ENCODE data around the gene TOMM20. TPM values are rescaled to one million over a fixed set of nuclear protein-coding genes. Genes with fewer than 3 reads are reported as not detected.
A peak's percentile ranks its signal among the peaks of the same experiment; 100 is the strongest.
"Not testable (repeated sequence)": the region's sequence is repeated elsewhere in the genome, so short reads cannot be mapped to it uniquely, and the experiment has no call there.

TOMM20 gene
- 177 TPM for polyA plus RNA-seq (2013, experiment 1 of 4)
- 189 TPM for polyA plus RNA-seq (2013, experiment 2 of 4)
- 170 TPM for polyA plus RNA-seq (2013, experiment 3 of 4)
- 183 TPM for polyA plus RNA-seq (2013, experiment 4 of 4)

DNA sequence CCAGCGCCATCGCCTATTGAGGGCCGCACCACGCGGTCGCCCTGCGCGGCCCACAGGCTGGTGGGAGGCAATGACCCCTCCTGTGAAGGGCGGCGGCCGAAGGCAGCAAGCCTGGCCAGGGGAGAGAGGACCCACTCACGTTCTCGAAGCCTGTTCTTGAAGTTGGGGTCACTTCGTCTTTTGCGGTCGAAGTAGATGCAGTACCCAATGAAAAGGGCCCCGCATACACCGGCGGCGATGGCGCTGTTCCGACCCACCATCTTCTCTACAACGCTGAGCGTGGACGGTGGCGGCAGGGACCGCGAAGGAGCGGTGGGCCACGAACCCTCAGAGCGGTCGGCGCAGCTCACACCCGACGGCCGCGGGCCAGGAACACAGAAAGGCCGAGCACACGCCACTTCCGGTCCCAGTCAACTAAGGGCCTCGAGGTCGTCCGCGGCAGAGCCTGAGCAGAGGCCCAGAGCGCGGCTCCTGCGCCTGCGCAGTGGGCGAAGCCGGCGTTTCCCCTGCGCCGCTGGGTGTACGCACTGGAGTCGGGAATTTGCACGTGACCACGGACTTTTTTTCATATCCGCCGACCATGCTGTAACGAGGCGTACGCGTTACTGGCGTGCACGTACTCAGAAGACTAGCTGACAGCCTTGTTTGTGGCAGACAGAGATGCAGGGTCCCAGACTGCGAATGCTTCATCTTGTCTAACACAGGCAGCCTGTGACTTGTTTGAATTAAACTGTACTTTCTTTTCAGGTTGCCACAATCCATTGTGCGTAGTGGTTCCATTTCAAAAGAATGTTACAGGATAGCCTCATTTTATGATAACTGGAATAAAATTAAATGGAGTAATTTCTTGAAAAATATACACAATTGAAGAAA is at the start of gene TOMM20:
Gene TOMM20 (minus strand): TSS at position 382 of the 873 bp plus-strand sequence. CDS start 122 bp downstream, at position 260.
- WGBS, 2 experiments, result 2% methylated on average over 67 of the region's 67 CpGs
- no peaks in the 10 kb centered on the region for H3K27me3 ChIP-seq (ENCODE audit: control insufficient read depth, insufficient read depth, low read length, poor library complexity, severe bottlenecking)
- no peaks in the 10 kb centered on the region for H3K9me3 ChIP-seq (ENCODE audit: control insufficient read depth, low read length)
- peak within 1 kb of the TSS; percentile 100 for H3K4me3 ChIP-seq (ENCODE audit: insufficient read depth, low read depth, low read length)
- no peaks in the 10 kb centered on the region for H3K4me1 ChIP-seq (ENCODE audit: control insufficient read depth, insufficient read depth, low read length)
- peak within 1 kb of the TSS; percentile 95 for H3K27ac ChIP-seq (ENCODE audit: insufficient read depth, low read depth, low read length, poor library complexity, severe bottlenecking)
- H3K36me3 ChIP-seq (ENCODE audit: control insufficient read depth, insufficient read depth, low read length), result peaks cover 4% of the 10 kb centered on the region

DNA sequence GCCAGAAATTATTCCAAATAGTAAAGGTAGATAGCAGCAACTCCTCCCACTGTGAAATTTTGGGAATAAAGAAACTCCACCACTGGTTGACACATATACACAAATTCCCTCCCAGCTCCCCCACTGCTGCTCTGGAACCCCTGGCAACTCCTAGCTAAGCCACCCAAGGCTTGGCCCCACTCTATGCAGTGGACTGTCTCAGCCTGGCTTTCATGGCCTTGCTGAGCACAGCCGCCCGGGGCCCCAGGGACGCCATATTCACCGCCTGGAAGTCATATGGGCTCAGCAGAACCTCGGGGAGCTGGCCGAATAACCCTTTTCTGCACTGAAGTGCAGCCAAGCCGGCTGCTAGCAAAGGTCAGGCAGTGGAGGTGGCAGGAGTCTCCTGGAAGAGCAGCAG is 47.8 kb upstream of the TOMM20 start:
- Histone ChIP-seq H3K27ac (ENCODE audit: insufficient read depth, low read depth, low read length, poor library complexity, severe bottlenecking) (no peak overlapping the region), H3K27me3 (ENCODE audit: control insufficient read depth, insufficient read depth, low read length, poor library complexity, severe bottlenecking) (no peaks in the 10 kb centered on the region), H3K9me3 (ENCODE audit: control insufficient read depth, low read length) (no peaks in the 10 kb centered on the region), H3K36me3 (ENCODE audit: control insufficient read depth, insufficient read depth, low read length) (peaks cover 37% of the 10 kb centered on the region), H3K4me1 (ENCODE audit: control insufficient read depth, insufficient read depth, low read length) (no peaks in the 10 kb centered on the region), H3K4me3 (ENCODE audit: insufficient read depth, low read depth, low read length) (no peak overlapping the region)
- 93 to 94% methylated on average over 7 of the region's 7 CpGs for WGBS, 2 experiments

DNA sequence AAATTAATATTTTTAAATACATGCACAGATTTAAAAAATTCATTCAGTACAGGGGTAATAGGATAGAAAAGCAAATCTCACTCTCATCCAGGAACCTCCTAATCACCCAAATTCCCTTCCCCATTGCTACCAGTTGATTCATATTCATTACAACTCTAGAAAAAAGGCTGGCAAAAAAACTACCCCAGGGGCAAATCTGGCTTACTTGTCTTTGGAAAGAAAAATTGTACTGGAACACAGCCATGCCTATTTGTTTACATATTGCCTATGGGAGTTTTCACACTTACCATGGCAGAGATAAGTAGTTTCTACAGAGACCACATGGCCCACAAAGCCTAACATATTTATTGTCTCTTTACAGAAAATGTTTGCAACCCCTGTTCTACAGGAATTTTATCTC is 41.3 kb upstream of the TOMM20 start:
- Histone ChIP-seq H3K27me3 (ENCODE audit: control insufficient read depth, insufficient read depth, low read length, poor library complexity, severe bottlenecking) (no peaks in the 10 kb centered on the region), H3K36me3 (ENCODE audit: control insufficient read depth, insufficient read depth, low read length) (peaks cover 34% of the 10 kb centered on the region), H3K27ac (ENCODE audit: insufficient read depth, low read depth, low read length, poor library complexity, severe bottlenecking) (no peak overlapping the region), H3K9me3 (ENCODE audit: control insufficient read depth, low read length) (no peaks in the 10 kb centered on the region), H3K4me1 (ENCODE audit: control insufficient read depth, insufficient read depth, low read length) (no peaks in the 10 kb centered on the region), H3K4me3 (ENCODE audit: insufficient read depth, low read depth, low read length) (no peak overlapping the region)

DNA sequence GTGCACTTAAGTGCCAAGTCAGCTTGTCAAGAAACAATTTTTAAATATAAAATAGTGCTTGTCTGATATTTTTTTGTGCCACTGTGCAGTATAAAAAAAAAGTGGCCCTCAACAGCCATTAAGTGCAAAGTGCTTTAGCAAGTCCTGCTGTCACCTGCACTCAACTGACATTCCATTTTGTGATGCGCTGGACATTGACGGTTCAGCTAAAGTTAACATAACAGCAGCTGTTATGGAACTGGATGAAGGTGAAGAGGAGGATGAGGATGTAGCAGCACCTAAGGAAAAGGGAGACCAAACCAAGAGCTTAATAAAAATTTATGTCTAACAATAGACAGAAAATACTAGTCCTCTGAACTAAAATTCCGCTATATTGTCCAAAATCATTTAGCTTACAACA is 39.7 kb upstream of the TOMM20 start:
- H3K36me3 ChIP-seq (ENCODE audit: control insufficient read depth, insufficient read depth, low read length), result peaks cover 24% of the 10 kb centered on the region
- H3K27me3 ChIP-seq (ENCODE audit: control insufficient read depth, insufficient read depth, low read length, poor library complexity, severe bottlenecking), result no peaks in the 10 kb centered on the region
- H3K9me3 ChIP-seq (ENCODE audit: control insufficient read depth, low read length), result no peaks in the 10 kb centered on the region
- no peak overlapping the region for H3K27ac ChIP-seq (ENCODE audit: insufficient read depth, low read depth, low read length, poor library complexity, severe bottlenecking)
- WGBS, 2 experiments, result 97 to 98% methylated on average over 3 of the region's 3 CpGs
- H3K4me1 ChIP-seq (ENCODE audit: control insufficient read depth, insufficient read depth, low read length), result no peaks in the 10 kb centered on the region
- no peak overlapping the region for H3K4me3 ChIP-seq (ENCODE audit: insufficient read depth, low read depth, low read length)

DNA sequence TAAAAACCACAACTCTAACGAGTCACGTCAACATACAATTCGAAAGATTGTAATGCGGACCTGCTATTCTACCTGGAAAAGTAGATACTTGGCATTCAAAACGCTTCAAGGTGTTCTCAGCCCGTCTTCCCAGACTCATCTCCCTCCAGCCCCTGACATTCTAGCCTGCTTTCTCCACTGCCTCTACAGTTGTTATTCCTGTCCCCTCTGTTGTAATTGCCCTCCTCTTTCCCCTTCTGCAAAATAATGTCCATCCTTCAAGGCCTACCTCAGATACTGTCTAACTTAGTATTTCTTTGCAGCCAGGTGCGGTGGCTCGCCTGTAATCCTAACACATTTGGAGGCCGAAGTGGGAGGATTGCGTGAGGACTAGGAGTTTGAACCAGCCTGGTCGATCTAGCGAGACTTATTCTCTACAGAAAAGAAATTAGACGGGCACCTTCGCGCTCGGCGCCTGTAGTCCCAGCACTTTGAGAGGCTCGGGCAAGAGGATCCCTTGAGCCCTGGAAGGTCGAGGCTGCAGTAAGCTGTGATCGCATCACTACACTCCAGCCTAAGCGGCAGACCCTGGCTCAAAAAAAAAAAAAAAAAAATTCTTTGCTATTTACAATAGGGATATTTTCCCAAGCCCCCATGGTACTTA is 33.2 kb upstream of the TOMM20 start:
- Histone ChIP-seq H3K9me3 (ENCODE audit: control insufficient read depth, low read length) (no peaks in the 10 kb centered on the region), H3K4me1 (ENCODE audit: control insufficient read depth, insufficient read depth, low read length) (no peaks in the 10 kb centered on the region), H3K27me3 (ENCODE audit: control insufficient read depth, insufficient read depth, low read length, poor library complexity, severe bottlenecking) (no peaks in the 10 kb centered on the region), H3K4me3 (ENCODE audit: insufficient read depth, low read depth, low read length) (peak overlapping the region; percentile 81), H3K27ac (ENCODE audit: insufficient read depth, low read depth, low read length, poor library complexity, severe bottlenecking) (peak overlapping the region; percentile 75), H3K36me3 (ENCODE audit: control insufficient read depth, insufficient read depth, low read length) (peaks cover 14% of the 10 kb centered on the region)
- WGBS, 2 experiments, result 64 to 67% methylated on average over 20 to 21 of the region's 21 CpGs

DNA sequence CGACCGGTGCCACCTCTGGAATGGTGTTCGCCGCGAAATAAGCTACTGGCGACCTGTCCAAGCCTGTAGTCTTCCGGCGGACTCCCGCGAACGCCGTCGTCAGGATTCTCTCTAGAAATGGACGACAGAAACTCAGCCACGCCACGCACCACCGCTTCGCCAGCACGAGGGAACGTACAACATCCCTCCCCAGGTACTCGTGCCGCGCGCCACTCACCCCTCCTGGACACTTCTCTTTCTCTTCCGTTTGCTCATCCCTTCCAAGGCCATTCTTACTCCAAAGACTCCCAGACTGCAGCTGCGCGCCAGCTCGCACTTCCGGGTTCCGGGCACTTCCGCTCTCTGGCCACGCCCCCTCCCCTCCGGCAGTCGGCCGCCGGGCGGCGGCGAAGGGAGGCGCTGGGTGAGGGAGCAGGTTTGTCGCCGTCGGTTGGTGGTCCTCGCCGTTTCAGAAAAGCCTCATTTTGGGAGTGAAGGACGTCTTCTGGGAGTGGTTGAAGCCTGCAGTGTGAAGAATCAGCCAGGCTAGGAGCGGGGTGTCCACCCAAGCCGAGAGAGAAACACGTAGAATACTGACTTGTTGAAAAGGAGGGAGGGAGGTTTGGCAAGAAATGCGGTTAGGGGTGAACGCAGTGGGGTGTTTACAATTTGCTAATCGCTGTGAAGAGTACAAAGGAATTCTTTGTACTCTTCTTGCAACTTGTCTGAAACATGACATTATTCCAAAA is 32.5 kb upstream of the TOMM20 start, which contains the start of gene RBM34:
Gene RBM34 (minus strand): TSS at position 294 of the 728 bp plus-strand sequence. CDS start 24 bp downstream, at position 270.
- no peaks in the 10 kb centered on the region for H3K9me3 ChIP-seq (ENCODE audit: control insufficient read depth, low read length)
- no peaks in the 10 kb centered on the region for H3K4me1 ChIP-seq (ENCODE audit: control insufficient read depth, insufficient read depth, low read length)
- H3K4me3 ChIP-seq (ENCODE audit: insufficient read depth, low read depth, low read length), result peak within 1 kb of the TSS; percentile 81
- WGBS, 2 experiments, result 0 to 1% methylated on average over 52 of the region's 52 CpGs
- peak within 1 kb of the TSS; percentile 75 for H3K27ac ChIP-seq (ENCODE audit: insufficient read depth, low read depth, low read length, poor library complexity, severe bottlenecking)
- no peaks in the 10 kb centered on the region for H3K27me3 ChIP-seq (ENCODE audit: control insufficient read depth, insufficient read depth, low read length, poor library complexity, severe bottlenecking)
- peaks cover 14% of the 10 kb centered on the region for H3K36me3 ChIP-seq (ENCODE audit: control insufficient read depth, insufficient read depth, low read length)

DNA sequence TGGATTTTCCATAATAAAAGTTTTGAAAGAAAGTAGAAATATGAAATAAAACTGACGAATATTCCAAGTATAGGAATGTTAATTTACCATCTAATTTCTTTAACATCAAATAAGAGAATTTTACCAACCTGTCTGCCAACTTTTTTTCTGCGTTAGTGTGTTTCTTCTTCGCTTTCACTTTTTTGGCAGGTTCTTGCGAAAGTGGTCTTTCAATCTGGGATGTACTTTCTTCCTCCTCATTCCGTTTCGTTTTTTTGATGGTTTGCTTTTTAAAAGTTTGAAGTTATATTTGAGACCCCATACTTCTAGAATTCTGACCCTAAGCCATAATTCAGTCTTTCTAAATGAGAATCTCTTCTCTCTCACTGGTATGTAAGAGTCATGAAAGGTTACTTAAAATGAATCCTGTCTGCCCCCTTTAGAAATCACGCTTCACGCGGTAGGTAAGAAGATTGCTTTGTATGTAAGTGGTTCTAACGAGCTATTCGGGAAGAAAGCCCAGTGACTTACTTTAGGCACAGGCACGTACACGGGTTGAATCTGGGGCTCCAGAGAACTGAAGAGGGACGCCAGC is 31.8 kb upstream of the TOMM20 start:
- Histone ChIP-seq H3K4me1 (ENCODE audit: control insufficient read depth, insufficient read depth, low read length) (no peaks in the 10 kb centered on the region), H3K9me3 (ENCODE audit: control insufficient read depth, low read length) (no peaks in the 10 kb centered on the region), H3K27ac (ENCODE audit: insufficient read depth, low read depth, low read length, poor library complexity, severe bottlenecking) (peak overlapping the region; percentile 75), H3K4me3 (ENCODE audit: insufficient read depth, low read depth, low read length) (peak overlapping the region; percentile 81), H3K36me3 (ENCODE audit: control insufficient read depth, insufficient read depth, low read length) (peaks cover 14% of the 10 kb centered on the region), H3K27me3 (ENCODE audit: control insufficient read depth, insufficient read depth, low read length, poor library complexity, severe bottlenecking) (no peaks in the 10 kb centered on the region)
- WGBS, 2 experiments, result 17 to 18% methylated on average over 11 to 13 of the region's 14 CpGs

DNA sequence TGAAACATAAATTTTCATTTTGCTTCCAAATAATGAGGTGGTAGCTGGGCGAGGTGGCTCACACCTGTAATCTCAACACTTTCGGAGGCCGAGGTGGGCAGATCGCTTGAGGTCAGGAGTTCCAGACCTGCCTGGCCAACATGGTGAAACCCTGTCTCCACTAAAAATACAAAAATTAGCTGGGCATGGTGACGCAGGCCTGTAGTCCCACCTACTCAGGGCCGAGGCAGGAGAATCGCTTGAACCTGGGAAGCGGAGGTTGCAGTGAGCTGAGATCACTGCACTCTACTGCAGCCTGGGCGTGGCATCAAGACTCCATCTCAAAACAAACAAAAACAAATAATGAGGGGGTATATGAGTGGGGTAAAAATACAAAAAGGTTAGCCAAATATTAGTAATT is 31.3 kb upstream of the TOMM20 start:
- Histone ChIP-seq H3K36me3 (ENCODE audit: control insufficient read depth, insufficient read depth, low read length) (peaks cover 18% of the 10 kb centered on the region), H3K4me3 (ENCODE audit: insufficient read depth, low read depth, low read length) (peak overlapping the region; percentile 81)
- H3K9me3 ChIP-seq (ENCODE audit: control insufficient read depth, low read length); H3K27me3 ChIP-seq (ENCODE audit: control insufficient read depth, insufficient read depth, low read length, poor library complexity, severe bottlenecking); H3K4me1 ChIP-seq (ENCODE audit: control insufficient read depth, insufficient read depth, low read length); H3K27ac ChIP-seq (ENCODE audit: insufficient read depth, low read depth, low read length, poor library complexity, severe bottlenecking): not testable (repeated sequence)
- 92 to 95% methylated on average over 8 to 9 of the region's 9 CpGs for WGBS, 2 experiments

DNA sequence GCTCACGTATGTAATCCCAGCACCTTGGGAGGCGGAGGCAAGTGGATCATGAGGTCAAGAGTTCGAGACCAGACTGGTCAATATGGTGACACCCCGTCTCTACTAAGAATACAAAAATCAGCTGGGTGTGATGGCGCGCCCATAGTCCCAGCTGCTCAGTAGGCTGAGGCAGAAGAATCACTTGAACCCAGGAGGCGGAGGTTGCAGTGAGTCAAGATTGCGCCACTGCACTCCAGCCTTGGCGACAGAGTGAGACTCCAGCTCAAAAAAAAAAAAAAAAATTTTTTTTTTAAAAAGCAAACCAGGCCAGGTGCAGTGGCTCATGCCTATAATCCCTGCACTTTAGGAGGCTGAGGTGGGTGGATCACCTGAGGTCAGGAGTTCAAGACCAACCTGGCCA is 30.6 kb upstream of the TOMM20 start:
- H3K36me3 ChIP-seq (ENCODE audit: control insufficient read depth, insufficient read depth, low read length), result peaks cover 24% of the 10 kb centered on the region
- not testable (repeated sequence) for H3K27ac ChIP-seq (ENCODE audit: insufficient read depth, low read depth, low read length, poor library complexity, severe bottlenecking)
- 85 to 86% methylated on average over 9 of the region's 9 CpGs for WGBS, 2 experiments

More for the DNA sequence above, 30.6 kb upstream of the TOMM20 start:
- not testable (repeated sequence) for H3K4me1 ChIP-seq (ENCODE audit: control insufficient read depth, insufficient read depth, low read length); H3K9me3 ChIP-seq (ENCODE audit: control insufficient read depth, low read length); H3K4me3 ChIP-seq (ENCODE audit: insufficient read depth, low read depth, low read length); H3K27me3 ChIP-seq (ENCODE audit: control insufficient read depth, insufficient read depth, low read length, poor library complexity, severe bottlenecking)
